Globus pallidus (tissue), 1 donor: ENCODE measurements around the gene PIWIL4.

Experiments
- DNase-seq: peaks from one replicate; pipeline ENCODE4 v3.0.0-alpha.2; 2015; ENCODE audit warnings: low spot score

PIWIL4 gene

GRCh38 chr11:94662846-94663390 lies 95.8 kb downstream of the PIWIL4 start:
- DNase-seq = no peak

GRCh38 chr11:94664346-94664745 lies 97.2 kb downstream of the PIWIL4 start:
- DNase-seq = no peak

GRCh38 chr11:94665116-94665659 lies 98.0 kb downstream of the PIWIL4 start:
- no peak for DNase-seq

- DNase-seq = no peak
Measured at GRCh38 chr11:94666792-94667721, 99.9 kb downstream of the PIWIL4 start.

GRCh38 chr11:94668212-94668793 lies 101.1 kb downstream of the PIWIL4 start:
- no peak for DNase-seq

- DNase-seq = peak; percentile 8
Measured at GRCh38 chr11:94669023-94669422, 101.9 kb downstream of the PIWIL4 start.
